Body of pancreas (tissue), 4 donors: ENCODE results near the gene SMOC2. TPM values are rescaled to one million over a fixed set of nuclear protein-coding genes. Genes with fewer than 3 reads are reported as not detected.

Experiments used
- ATAC-seq: fragments of 150-250 bp; one replicate; pipeline ENCODE4 v1.9.1; 2016
- DNase-seq, 4 donors: peaks; one replicate each; pipeline ENCODE4 v3.0.0-alpha.2; 2019
- H3K27ac ChIP-seq, 4 donors: fragments of 200-600 bp; sonication (generic); 1 replicate in 3 of 4; 2 replicates in 1 of 4; pipeline versions ENCODE4 v1.5.1 to v1.6.1; 2016 to 2019; ENCODE audit warnings: mild to moderate bottlenecking in 1 of 4, mixed read lengths in 1 of 4, moderate library complexity in 1 of 4
- H3K27me3 ChIP-seq, 2 donors: fragments of 200-600 bp; sonication (generic); one replicate each; pipeline ENCODE4 v1.6.0; 2016; ENCODE audit warnings: mild to moderate bottlenecking in 1 of 2
- H3K36me3 ChIP-seq, 2 donors: fragments of 200-600 bp; sonication (generic); replicated peaks in 1 of 2; 2 replicates each; pipeline ENCODE4 v1.5.1; 2016; ENCODE audit warnings: low read depth in 2 of 2; ENCODE audit not compliant: insufficient read depth in 1 of 2
- H3K4me1 ChIP-seq: fragments of 200-600 bp; sonication (generic); one replicate; pipeline ENCODE4 v1.6.0; 2016
- H3K4me3 ChIP-seq, 2 donors: fragments of 200-600 bp; sonication (generic); 1 replicate in 1 of 2; 2 replicates in 1 of 2; pipeline ENCODE4 v1.5.1; 2016 to 2019
- H3K9me3 ChIP-seq, 3 donors: fragments of 200-600 bp; sonication (generic); 1 replicate in 2 of 3; 2 replicates in 1 of 3; pipeline ENCODE4 v1.5.1; 2016
- POLR2A ChIP-seq, 3 donors: fragments of 450-650 bp; IDR thresholded peaks; one replicate each; pipeline ENCODE4 v1.6.1; 2016; ENCODE audit warnings: antibody characterized with exemption in 3 of 3, mild to moderate bottlenecking in 2 of 3
- WGBS, 2 donors: methylation state at CpG; one replicate each; pipeline ENCODE4 v1.1.5; 2017; 5-methylcytosine and 5-hydroxymethylcytosine counted together
- intact Hi-C: fragments of 100-400 bp; cut with DNase I; formaldehyde crosslinking; loops from one replicate; pipeline ENCODE4 v1.15.1; 2023
- total RNA-seq, 2 donors: library from RNA; depleted of rRNA; stranded (reverse); fragments of >200 nt; gene quantifications; one replicate each; pipeline ENCODE4 v1.1.0, GENCODE V29; 2016
- TF ChIP-seq, protein P1 (sequence below), 7 experiments: fragments of 450-650 bp in 4 of 7; fragments of 200-600 bp in 3 of 7; sonication (generic) in 3 of 7; IDR thresholded peaks; one replicate each; pipeline ENCODE4 v1.5.1; 2016 to 2019; ENCODE audit warnings: antibody characterized with exemption in 7 of 7

The SMOC2 gene
- total RNA-seq, 2 donors from 2014 or later = 22.7 to 31.4 TPM

- no peak overlapping the region for H3K4me3 ChIP-seq
- intact Hi-C loops = no loop called here
- TF ChIP-seq, protein P1, sequence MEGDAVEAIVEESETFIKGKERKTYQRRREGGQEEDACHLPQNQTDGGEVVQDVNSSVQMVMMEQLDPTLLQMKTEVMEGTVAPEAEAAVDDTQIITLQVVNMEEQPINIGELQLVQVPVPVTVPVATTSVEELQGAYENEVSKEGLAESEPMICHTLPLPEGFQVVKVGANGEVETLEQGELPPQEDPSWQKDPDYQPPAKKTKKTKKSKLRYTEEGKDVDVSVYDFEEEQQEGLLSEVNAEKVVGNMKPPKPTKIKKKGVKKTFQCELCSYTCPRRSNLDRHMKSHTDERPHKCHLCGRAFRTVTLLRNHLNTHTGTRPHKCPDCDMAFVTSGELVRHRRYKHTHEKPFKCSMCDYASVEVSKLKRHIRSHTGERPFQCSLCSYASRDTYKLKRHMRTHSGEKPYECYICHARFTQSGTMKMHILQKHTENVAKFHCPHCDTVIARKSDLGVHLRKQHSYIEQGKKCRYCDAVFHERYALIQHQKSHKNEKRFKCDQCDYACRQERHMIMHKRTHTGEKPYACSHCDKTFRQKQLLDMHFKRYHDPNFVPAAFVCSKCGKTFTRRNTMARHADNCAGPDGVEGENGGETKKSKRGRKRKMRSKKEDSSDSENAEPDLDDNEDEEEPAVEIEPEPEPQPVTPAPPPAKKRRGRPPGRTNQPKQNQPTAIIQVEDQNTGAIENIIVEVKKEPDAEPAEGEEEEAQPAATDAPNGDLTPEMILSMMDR (IDR thresholded peaks at IDR 0.05) = no peak
- ATAC-seq = no peak
- no peaks in the 10 kb centered on the region for H3K9me3 ChIP-seq
- H3K36me3 ChIP-seq = no peaks in the 10 kb centered on the region
- 87 to 93% methylated on average over 20 of the region's 20 CpGs for WGBS, 2 donors
- H3K27me3 ChIP-seq = no peaks in the 10 kb centered on the region
- H3K4me1 ChIP-seq = no peaks in the 10 kb centered on the region
- DNase-seq = no peak
- no peak overlapping the region for H3K27ac ChIP-seq
Measured at GRCh38 chr6:168558686-168559085, 117.7 kb downstream of the SMOC2 start.

- H3K9me3 ChIP-seq = no peaks in the 10 kb centered on the region
- no peak overlapping the region for H3K4me3 ChIP-seq
- no peak overlapping the region for H3K27ac ChIP-seq
- intact Hi-C loops = no loop called here
- TF ChIP-seq POLR2A (IDR thresholded peaks at IDR 0.05) = no peak
- TF ChIP-seq, protein P1 (IDR thresholded peaks at IDR 0.05) = no peak
- 47 to 49% methylated on average over 6 of the region's 6 CpGs for WGBS, 2 donors
- no peaks in the 10 kb centered on the region for H3K36me3 ChIP-seq
- peak; percentile 35 for ATAC-seq
- no peaks in the 10 kb centered on the region for H3K4me1 ChIP-seq
- H3K27me3 ChIP-seq = no peaks in the 10 kb centered on the region
- no peak for DNase-seq
Measured at GRCh38 chr6:168559574-168560098, 118.7 kb downstream of the SMOC2 start.

- Histone ChIP-seq H3K9me3 (no peaks in the 10 kb centered on the region), H3K27ac (no peak overlapping the region), H3K27me3 (no peaks in the 10 kb centered on the region), H3K36me3 (no peaks in the 10 kb centered on the region), H3K4me1 (no peaks in the 10 kb centered on the region), H3K4me3 (no peak overlapping the region)
- DNase-seq = no peak
- 27 to 35% methylated on average over 6 of the region's 6 CpGs for WGBS, 2 donors
- ATAC-seq = no peak
- TF ChIP-seq, protein P1 (IDR thresholded peaks at IDR 0.05) = no peak
- no peak for TF ChIP-seq POLR2A (IDR thresholded peaks at IDR 0.05)
- intact Hi-C loops = no loop called here
Measured at GRCh38 chr6:168560126-168560525, 119.1 kb downstream of the SMOC2 start.

- Histone ChIP-seq H3K4me3 (no peak overlapping the region), H3K27me3 (no peaks in the 10 kb centered on the region), H3K4me1 (no peaks in the 10 kb centered on the region), H3K9me3 (no peaks in the 10 kb centered on the region), H3K27ac (no peak overlapping the region), H3K36me3 (no peaks in the 10 kb centered on the region)
- ATAC-seq (no peak), DNase-seq (no peak)
- WGBS, 2 donors = 81 to 83% methylated on average over 24 to 29 of the region's 29 CpGs
- TF ChIP-seq, protein P1 (IDR thresholded peaks at IDR 0.05) = no peak
- TF ChIP-seq POLR2A (IDR thresholded peaks at IDR 0.05) = no peak
- intact Hi-C loops = no loop called here
Measured at GRCh38 chr6:168562576-168563151, 121.7 kb downstream of the SMOC2 start.

DNA sequence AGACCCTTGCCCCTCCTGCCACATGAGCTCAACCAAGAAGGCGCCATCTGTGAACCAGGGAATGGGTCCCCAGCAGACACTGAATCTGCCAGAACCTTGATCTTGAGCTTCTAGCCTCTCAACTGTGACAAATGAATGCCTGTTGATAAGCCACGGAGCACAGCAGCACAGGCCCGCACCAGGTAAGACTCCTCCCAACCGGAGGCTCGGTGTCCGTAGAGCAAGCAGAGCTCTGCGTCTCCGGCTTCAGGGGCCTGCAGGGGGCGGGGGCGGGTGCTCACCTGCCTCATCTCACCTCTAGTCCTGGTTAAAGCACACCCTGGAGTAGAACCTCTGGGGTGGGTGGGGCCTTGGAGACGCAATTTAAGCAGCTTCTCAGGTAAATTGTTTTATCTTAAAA lies 122.7 kb downstream of the SMOC2 start:
- no peak overlapping the region for H3K4me3 ChIP-seq
- no peaks in the 10 kb centered on the region for H3K9me3 ChIP-seq
- no peaks in the 10 kb centered on the region for H3K36me3 ChIP-seq
- ATAC-seq (no peak), DNase-seq (no peak)
- no peaks in the 10 kb centered on the region for H3K4me1 ChIP-seq
- intact Hi-C loops = no loop called here
- TF ChIP-seq POLR2A (IDR thresholded peaks at IDR 0.05) = no peak
- TF ChIP-seq, protein P1 (IDR thresholded peaks at IDR 0.05) = no peak
- 68 to 76% methylated on average over 11 of the region's 11 CpGs for WGBS, 2 donors
- H3K27me3 ChIP-seq = no peaks in the 10 kb centered on the region
- H3K27ac ChIP-seq = no peak overlapping the region
